OCI-LY7 (cell line): Measurements from ENCODE around the gene GSE1.

Experiments used
- CTCF ChIP-seq: fragments of 200-600 bp; sonication (generic); conservative IDR thresholded peaks from 2 replicates; pipeline ENCODE4 v1.5.1; 2014; ENCODE audit warnings: mild to moderate bottlenecking, antibody characterized with exemption, low read length, moderate library complexity, mixed read lengths
- EZH2phosphoT487 ChIP-seq: fragments of 200-600 bp; sonication (generic); IDR thresholded peaks from 2 replicates; pipeline ENCODE4 v1.6.1; 2018; ENCODE audit warnings: low read depth, borderline replicate concordance, mild to moderate bottlenecking, mixed run types, antibody characterized with exemption, low read length, moderate library complexity, mixed read lengths

- TF ChIP-seq CTCF (no peak), EZH2phosphoT487 (no peak)
Observed at GRCh38 chr16:85720302-85720637, 107.1 kb downstream of the GSE1 start.
